AG09319 (cell line): Measurements from ENCODE around the gene KPNA3.
A peak's percentile ranks its signal among the peaks of the same experiment; 100 is the strongest.

Source experiments
- DNase-seq: peaks from one replicate; pipeline ENCODE4 v3.0.0-alpha.2; 2010; ENCODE audit warnings: low read depth; ENCODE audit errors: extremely low read depth
- TF ChIP-seq, protein P1 (sequence below): IDR thresholded peaks from 2 replicates; pipeline ENCODE4 v1.5.1; 2011; ENCODE audit warnings: low read depth, mild to moderate bottlenecking, inconsistent platforms, low read length, moderate library complexity

KPNA3 gene

DNA sequence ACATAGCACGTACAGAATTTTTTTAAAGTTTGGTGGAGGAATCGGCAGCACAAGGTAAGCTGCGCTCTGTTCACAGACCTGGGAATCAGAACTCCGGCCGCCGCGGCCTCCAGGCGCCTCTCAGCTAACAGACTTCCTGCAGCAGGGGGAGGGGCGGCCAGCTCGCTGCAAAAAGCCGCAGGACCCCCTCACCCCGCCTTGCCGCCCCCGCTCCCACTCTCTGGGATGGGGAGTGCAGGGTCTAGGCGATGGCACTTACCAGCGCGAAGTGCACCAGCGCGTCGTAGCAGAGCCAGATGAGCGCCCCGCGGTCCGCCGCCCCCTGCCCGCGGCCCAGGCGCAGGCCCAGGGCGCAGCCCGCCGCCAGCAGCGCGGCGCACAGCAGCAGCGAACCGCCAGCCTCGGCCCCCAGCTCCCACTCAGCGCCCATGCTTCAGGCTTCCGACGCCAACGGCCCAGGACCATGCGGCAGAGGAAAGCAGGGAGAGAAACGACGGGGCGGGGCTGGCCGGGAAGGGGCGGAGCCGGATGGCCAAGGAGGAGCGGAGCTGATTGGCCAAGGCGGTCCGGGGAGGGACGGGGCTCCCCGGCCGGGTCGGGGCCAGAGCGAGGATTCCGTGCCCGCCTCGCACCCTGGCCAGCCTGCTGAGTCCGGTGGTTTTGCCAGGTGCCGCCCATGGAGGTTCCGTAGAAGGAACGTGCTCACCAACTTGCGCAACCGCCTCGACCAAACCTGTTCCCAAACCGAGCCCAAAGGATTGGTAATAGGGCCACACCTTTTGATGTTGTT, 101.3 kb downstream of the KPNA3 start, which contains the start of gene EBPL:
Gene EBPL, minus strand, starts transcription at position 492 of the 790 bp plus-strand sequence. Its CDS starts 62 bp downstream, at position 430.
- DNase-seq, result peak; percentile 61
- TF ChIP-seq, protein P1, sequence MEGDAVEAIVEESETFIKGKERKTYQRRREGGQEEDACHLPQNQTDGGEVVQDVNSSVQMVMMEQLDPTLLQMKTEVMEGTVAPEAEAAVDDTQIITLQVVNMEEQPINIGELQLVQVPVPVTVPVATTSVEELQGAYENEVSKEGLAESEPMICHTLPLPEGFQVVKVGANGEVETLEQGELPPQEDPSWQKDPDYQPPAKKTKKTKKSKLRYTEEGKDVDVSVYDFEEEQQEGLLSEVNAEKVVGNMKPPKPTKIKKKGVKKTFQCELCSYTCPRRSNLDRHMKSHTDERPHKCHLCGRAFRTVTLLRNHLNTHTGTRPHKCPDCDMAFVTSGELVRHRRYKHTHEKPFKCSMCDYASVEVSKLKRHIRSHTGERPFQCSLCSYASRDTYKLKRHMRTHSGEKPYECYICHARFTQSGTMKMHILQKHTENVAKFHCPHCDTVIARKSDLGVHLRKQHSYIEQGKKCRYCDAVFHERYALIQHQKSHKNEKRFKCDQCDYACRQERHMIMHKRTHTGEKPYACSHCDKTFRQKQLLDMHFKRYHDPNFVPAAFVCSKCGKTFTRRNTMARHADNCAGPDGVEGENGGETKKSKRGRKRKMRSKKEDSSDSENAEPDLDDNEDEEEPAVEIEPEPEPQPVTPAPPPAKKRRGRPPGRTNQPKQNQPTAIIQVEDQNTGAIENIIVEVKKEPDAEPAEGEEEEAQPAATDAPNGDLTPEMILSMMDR, result no peak

GRCh38 chr13:49690133-49690994, 102.1 kb downstream of the KPNA3 start:
- no peak for DNase-seq
- TF ChIP-seq, protein P1, result no peak

DNA sequence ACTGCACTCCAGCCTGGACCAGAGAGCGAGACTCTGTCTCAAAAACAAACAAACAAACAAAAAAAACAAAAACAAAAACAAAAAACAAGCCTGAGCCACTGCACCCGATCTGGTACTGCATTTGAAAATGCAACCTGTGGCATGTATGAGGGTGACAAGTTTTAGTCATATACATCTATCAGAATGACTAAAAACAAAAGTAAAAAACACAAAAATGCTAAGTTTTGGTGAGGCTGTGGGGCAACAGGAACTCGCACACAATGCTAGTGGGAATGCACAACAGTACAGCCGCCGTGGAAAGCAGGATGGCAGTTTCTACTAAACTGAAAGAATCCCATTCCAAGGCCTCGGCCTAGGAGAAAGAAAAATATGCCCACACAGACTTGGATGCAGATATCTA, 109.0 kb downstream of the KPNA3 start:
- TF ChIP-seq, protein P1, result no peak
- no peak for DNase-seq

- TF ChIP-seq, protein P1, result no peak
- no peak for DNase-seq
Measured at GRCh38 chr13:49681842-49682435, 110.5 kb downstream of the KPNA3 start.

GRCh38 chr13:49679246-49679645, 113.2 kb downstream of the KPNA3 start:
- TF ChIP-seq, protein P1, result peak; percentile 17
- no peak for DNase-seq

- TF ChIP-seq, protein P1, result no peak
- DNase-seq, result no peak
Measured at GRCh38 chr13:49678191-49678914, 114.1 kb downstream of the KPNA3 start.
